ENCODE data around the gene PACRG.

PACRG gene

DNA sequence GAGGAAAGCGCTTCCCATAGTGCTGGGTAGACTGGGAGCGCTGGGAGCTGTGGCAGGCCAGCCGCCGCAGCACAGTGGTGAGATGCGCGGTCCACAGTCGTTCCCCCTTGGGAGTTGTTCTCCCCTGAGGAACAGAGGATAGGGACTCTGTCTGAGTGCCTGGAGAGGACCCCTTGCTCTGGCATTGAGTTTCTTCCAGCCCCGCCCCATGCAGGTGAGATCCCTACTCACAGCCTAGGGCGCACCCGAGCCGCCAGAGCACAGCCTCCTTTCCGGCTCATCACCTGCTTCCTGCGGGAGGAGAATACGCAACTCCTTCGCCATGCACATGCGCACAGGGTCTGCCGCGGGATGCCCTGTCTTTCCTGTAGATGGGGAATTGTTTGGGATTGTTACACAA lies 140.6 kb downstream of the PACRG start:
- no peak for DNase-seq

DNA sequence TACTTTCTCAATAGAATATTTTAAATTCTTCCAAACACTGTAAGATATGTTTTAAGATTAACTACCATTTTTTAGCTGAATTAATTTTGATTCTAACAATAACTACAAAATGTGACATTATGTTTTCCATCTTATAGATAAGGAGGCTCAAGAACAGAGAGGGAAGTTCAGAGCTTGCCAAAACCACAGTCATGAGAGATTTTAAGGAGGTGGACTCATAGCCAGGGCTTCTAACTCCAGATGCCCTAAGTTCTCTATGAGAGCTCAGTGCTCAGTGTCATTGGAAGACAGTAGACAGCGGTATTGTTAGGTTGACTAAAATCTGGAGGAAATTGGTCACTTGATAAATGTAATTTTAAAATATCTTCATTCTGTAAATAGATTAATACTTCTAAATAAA lies 144.2 kb downstream of the PACRG start:
- no peak for DNase-seq

DNA sequence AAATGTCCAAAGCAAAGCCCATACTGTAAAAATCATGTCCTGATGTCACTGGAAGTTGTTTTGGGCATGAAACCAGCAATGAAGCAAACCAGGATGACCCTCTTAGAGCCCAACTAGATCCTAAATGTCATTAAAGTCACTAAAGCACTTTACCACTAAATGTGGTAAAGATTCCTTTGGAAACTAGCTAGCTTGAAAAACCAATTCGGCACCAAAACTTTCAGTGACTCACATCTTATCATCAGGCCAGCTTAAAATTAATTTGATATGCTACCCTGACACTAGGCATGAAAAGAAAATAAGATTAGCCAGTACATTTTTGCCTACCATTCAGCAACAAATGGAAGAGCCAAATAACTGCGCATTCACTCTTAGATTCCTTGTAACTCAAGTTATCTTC lies 145.8 kb downstream of the PACRG start:
- DNase-seq, result no peak

GRCh38 chr6:162875070-162875469 lies 147.3 kb downstream of the PACRG start:
- DNase-seq, result no peak

DNA sequence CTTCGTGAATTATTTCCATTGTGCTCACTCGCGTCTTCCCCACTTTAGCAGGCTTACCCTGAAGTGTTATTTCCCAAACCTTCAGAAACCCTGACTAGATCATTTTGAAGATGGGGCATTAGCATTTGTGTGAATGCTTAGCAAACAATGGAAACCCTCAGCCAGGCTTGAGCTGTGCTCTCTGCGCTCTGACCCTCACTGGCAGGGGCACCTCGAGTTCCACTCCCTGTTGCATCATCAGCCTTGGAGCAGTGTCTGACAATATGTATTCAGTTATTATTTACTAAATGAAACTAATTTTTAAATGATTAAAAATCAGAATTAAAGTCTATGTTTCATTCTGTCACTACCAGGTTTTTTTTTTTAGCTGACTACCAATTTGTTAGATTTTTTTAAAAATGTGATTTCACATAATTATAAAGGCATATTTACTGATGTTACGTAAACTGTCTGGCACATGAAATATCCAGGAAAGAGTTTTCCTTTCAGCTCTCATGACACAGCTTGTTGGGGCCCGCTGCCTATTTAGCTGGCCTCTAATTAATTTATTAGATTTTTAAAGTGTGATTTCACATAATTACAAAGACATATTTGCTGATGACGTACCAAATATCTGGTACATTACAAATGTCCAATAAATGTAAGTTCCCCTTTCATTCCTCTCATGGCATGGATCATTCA lies 155.2 kb downstream of the PACRG start:
- DNase-seq, result no peak

- no peak for DNase-seq
These were observed 160.4 kb downstream of the PACRG start for GRCh38 chr6:162887981-162888689.

DNA sequence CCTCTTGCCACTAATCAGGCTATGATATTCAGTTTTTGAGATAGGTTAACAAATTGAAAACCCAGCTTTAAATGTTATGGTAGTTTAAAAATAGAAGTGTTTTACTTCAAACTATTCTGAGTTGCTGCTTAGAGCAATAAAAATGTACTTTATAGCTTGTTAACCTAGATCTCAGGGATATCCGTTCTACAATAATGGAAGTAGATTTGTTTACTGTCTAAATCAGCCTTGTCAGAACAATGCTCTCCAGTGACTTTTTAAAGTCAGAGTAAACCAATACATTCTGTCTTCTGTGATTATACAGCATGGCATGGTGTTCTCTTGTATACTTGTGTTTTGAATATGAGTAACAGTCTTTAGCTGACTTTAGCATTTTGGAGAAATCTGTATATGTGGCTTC lies 161.5 kb downstream of the PACRG start:
- DNase-seq, result no peak

- no peak for DNase-seq
These were observed 170.2 kb downstream of the PACRG start for GRCh38 chr6:162898011-162898410.

GRCh38 chr6:162899148-162899547 lies 171.4 kb downstream of the PACRG start:
- no peak for DNase-seq

- no peak for DNase-seq
These were observed 172.7 kb downstream of the PACRG start for GRCh38 chr6:162900503-162900902.

DNA sequence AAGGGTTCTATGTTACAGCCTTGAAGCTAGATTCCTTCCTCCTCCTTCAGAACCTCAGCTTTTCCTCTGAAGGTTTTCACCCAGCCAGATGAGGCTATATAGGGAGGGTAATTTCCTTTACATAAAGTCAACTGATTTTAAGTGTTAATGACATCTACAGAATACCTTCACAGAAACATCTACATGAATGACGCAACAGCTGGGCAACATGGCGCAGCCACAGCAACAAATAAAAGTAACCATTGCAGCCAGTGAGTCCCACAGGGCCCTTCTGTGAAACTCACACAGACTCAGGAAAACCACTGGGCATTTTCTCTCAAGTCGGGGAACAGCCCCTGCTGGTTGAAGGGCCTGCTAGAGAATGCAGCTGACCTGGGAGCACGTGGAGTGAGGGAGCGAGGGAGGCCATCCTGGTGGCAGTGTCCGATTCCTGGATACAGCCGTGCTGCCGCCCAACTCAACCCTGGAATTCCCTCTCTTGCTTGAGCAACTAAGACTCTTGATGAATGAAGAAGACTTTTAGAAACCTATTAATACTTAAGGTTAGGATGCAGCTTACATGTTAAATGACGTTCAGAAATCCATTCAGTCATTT lies 176.4 kb downstream of the PACRG start:
- no peak for DNase-seq

DNA sequence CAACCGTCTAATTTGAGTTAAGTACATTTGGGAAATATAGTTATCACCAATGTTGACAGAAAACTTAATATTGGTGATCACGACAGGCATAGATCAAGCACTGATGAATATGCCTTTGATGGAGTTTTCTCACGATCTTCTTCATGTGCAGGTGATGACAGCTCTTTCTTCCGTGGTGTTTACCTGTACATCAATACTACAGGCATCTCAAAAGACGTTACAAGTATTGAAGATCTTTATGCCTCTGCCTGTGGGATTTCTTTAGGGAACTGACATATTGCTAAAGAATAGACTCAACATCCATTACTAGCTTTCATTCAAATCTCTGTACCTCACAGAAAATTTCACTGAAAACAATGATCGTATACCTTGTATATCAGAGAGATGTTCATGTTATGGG lies 178.7 kb downstream of the PACRG start:
- DNase-seq, result no peak

DNA sequence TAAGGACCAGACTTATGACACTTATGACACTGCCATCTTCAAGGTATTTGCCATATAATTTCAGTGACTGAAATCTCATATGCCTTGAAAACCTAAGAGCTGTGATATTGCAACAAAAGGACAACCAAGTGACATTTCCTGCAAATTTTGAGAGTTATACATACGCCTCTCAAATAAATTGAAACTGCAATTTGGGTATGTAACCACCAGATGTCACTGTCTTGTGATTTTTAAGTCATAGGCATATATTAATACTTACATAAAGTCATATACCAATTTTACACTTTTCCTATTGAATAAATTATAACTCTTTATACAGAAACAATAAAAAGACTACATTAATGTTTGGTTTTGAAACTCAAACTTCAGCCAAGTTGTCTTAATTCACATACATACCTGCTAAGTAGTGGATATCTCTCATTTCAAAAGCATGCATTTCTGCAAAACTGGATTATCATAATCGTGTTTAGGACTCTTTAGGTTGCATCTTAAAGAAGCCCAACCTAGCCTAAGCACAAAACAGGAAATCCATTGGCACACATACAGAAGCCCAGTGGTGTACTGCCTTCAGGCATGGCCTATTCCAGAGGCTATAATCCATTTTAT lies 180.2 kb downstream of the PACRG start:
- DNase-seq, result no peak

DNA sequence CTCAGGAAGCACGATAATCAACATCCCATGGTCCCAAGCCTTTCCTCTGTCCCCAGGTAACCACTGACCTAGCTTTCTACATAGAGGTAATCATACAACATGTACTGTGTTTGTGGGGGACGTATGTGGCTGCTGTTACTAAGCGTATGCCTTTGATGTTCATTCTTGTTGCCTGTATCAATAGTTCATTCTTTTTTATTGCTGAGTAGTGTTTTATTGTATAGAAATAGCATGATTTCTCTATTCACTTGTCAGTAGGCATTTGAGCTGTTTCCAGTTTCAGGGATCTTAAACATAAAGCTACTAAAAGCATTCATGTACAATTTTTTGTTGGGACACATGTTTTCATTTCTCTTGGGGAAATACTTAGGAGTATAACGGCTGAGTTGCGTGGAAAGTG lies 185.4 kb downstream of the PACRG start:
- DNase-seq, result no peak

DNA sequence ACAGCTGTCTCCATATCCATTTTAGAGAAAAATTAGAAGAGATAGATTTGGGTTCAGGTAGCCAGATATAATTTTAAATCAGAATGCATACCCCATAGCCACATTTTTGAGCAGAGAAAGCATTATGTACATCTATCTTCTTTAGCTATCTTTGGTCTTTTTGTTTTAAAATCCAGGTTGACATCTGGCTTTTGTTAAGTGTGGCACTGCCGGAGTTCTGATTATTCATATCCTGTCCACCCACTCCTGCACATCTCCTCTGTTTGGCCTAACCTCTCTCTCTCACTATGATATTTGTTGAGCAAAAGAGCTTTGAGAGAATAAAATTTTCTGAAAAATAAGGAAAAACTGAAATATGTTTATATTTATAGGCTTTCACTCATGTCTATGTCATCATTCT lies 189.7 kb downstream of the PACRG start:
- DNase-seq, result no peak

DNA sequence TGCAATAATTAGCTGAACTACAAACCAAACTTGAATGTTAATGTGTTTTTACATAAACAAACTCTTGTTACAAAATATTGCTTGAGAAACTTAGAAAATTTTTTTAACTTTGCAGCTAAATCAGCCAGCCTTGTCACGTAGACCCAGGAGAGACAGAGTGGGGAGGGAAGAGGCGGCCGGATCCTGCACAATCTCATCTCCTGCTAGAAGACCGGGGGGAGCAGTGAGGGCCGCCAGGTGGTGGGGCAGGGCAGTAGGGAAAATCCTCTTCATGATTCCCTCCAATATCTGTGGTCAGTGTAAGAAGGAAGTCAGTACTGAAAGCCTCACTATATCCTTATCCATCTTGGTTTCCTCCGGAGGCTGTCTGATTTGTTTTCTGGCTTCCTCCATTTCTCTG lies 193.3 kb downstream of the PACRG start:
- no peak for DNase-seq

GRCh38 chr6:162921510-162922040 lies 193.8 kb downstream of the PACRG start:
- no peak for DNase-seq

- no peak for DNase-seq
These were observed 194.9 kb downstream of the PACRG start for GRCh38 chr6:162922563-162923166.

GRCh38 chr6:162934844-162935243 lies 207.1 kb downstream of the PACRG start:
- DNase-seq, result no peak

GRCh38 chr6:162940426-162940825 lies 212.7 kb downstream of the PACRG start:
- no peak for DNase-seq

GRCh38 chr6:162941128-162941527 lies 213.4 kb downstream of the PACRG start:
- no peak for DNase-seq

GRCh38 chr6:162942866-162943265 lies 215.1 kb downstream of the PACRG start:
- no peak for DNase-seq

DNA sequence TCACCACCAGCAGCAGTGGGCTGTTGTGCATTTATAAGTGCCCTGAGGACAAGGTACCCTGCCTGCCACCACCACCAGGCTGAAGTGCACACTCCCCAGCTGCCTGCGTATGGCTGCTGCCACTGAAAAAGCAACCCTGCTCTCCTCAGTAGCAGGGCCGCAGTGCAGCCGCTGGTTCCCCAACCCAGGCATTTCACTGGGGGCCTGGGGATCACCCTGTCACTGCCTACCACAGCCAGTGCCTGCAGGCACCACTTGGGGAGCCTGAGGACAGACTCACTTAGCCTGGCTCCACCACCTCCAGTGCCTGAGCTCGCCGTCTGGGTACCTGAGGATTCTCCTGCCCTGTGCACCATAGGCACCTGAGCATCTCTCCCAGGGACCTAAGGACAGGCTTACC lies 215.6 kb downstream of the PACRG start:
- DNase-seq, result no peak

All from central memory CD4-positive, alpha-beta T cell (primary cell).